GM13977 (cell line): ENCODE results near the gene KCNQ5.

Experiments used
- DNase-seq: peaks from one replicate; pipeline ENCODE4 v3.0.0; 2012; ENCODE audit warnings: low spot score
- CTCF ChIP-seq: IDR thresholded peaks from 2 replicates; pipeline ENCODE4 v1.5.1; 2012; ENCODE audit warnings: mild to moderate bottlenecking, control low read depth; ENCODE audit not compliant: insufficient read depth; ENCODE audit errors: extremely low read depth, missing control alignments
- in situ Hi-C: fragments of 300-500 bp; cut with MboI; formaldehyde crosslinking; loops from one replicate; pipeline ENCODE4 v1.12.0; 2022; ENCODE audit warnings: low sequenced_read_pairs, low pct_unique_long_range_greater_than_20kb, mixed read lengths, inconsistent platforms; ENCODE audit not compliant: unreplicated experiment

KCNQ5 gene

DNA sequence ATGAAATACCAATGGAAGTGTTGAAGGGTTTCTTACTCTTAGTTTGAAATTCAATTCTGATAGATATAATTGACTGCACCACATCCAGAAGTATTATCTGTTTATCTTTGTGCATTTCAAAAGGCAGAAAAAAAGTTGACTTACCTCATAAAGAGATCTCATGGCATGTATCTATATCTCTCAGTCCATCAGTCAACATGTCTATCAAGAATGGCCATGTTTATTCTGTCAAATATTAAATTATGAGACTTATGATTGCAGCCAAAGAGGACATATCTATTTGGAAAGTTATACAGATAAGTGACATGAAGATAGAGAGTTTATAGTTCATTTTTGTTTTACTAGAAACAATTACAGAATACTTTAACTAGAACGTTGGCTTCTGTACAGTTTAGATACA is 325.7 kb downstream of the KCNQ5 start:
- in situ Hi-C loops = no loop called here
- TF ChIP-seq CTCF = no peak
- no peak for DNase-seq

GRCh38 chr6:72948153-72948552 is 326.3 kb downstream of the KCNQ5 start:
- in situ Hi-C loops = no loop called here
- TF ChIP-seq CTCF = no peak
- DNase-seq = no peak

GRCh38 chr6:72950114-72950860 is 328.4 kb downstream of the KCNQ5 start:
- in situ Hi-C loops = no loop called here
- no peak for TF ChIP-seq CTCF
- DNase-seq = no peak

GRCh38 chr6:72952808-72953630 is 331.2 kb downstream of the KCNQ5 start:
- in situ Hi-C loops = no loop called here
- no peak for DNase-seq
- TF ChIP-seq CTCF = no peak

DNA sequence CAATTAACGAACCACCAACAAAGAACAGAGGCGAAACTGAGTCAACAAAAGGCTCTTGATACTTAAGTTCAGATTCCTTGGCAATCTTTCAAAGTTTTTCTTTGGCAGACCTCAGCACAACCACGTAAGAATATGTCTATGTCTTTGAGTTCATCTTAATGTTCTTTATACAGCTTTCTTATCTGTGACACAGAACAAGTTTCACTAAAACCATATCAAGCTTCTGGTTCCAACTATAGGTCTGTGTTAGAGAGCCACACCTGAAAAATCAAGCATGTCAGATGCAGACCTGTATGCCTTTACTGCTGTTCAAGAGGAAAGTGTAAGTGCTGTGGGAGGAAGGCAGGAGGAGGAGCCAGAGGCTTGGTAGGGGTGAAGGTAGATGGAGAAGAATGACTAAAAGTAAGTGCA is 332.1 kb downstream of the KCNQ5 start:
- in situ Hi-C loops = no loop called here
- TF ChIP-seq CTCF = no peak
- no peak for DNase-seq

DNA sequence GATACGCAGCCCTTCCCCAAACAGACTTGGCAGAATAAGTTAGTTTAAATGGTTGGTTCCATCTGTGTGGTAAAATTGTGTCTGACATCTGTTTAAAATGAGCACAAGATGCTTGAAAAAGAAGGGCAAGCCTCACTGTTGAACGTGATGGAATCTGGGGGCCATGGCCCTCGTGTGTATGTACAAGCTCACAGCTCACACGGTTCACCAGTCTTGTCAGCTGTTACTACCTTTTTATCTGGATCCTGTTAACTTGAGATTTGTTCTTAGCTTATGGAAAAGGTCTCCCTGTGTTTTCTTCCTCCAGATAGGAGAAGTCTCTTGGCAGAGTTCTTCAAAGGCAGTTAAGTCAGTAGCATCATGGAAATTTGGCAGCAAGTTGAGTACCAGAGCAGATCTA is 332.9 kb downstream of the KCNQ5 start:
- no peak for TF ChIP-seq CTCF
- in situ Hi-C loops = no loop called here
- no peak for DNase-seq
